Lung (tissue), 12 donors: ENCODE measurements around the gene MSRB2. TPM values are rescaled to one million over a fixed set of nuclear protein-coding genes. Genes with fewer than 3 reads are reported as not detected.

Source experiments
- ATAC-seq: fragments of 200-7000 bp; cut with Tn5 transposase; one replicate; pipeline ENCODE4 v1.9.1; 2020; ENCODE audit warnings: moderate number of reproducible peaks; ENCODE audit not compliant: insufficient read depth, low FRiP score
- DNase-seq, 3 donors: peaks; one replicate each; pipeline ENCODE4 v3.0.0-alpha.2; 2013 to 2017
- H3K27ac ChIP-seq, 2 donors: one replicate each; pipeline ENCODE4 v1.5.1; 2013; ENCODE audit warnings: mild to moderate bottlenecking in 2 of 2, moderate library complexity in 2 of 2, control low read depth in 1 of 2, inconsistent platforms in 1 of 2, low read depth in 1 of 2, low read length in 1 of 2
- H3K27me3 ChIP-seq, 3 donors: one replicate each; pipeline ENCODE4 v1.5.1; 2013; ENCODE audit warnings: low read length in 2 of 3; ENCODE audit not compliant: control insufficient read depth in 3 of 3, insufficient read depth in 3 of 3
- H3K36me3 ChIP-seq, 4 donors: one replicate each; pipeline ENCODE4 v1.5.1; 2013; ENCODE audit warnings: low read length in 4 of 4, mild to moderate bottlenecking in 1 of 4, moderate library complexity in 1 of 4; ENCODE audit not compliant: control insufficient read depth in 4 of 4, insufficient read depth in 4 of 4
- H3K4me1 ChIP-seq, 5 donors: one replicate each; pipeline ENCODE4 v1.5.1; 2013; ENCODE audit warnings: low read length in 5 of 5, mild to moderate bottlenecking in 2 of 5, moderate library complexity in 1 of 5; ENCODE audit not compliant: control insufficient read depth in 5 of 5, insufficient read depth in 5 of 5
- H3K4me3 ChIP-seq: one replicate; pipeline ENCODE4 v1.5.1; 2013; ENCODE audit warnings: mild to moderate bottlenecking, control low read depth, moderate library complexity
- H3K9ac ChIP-seq, 2 donors: one replicate each; pipeline ENCODE4 v1.5.1; 2013; ENCODE audit warnings: low read length in 2 of 2, control low read depth in 1 of 2; ENCODE audit not compliant: insufficient read depth in 1 of 2
- H3K9me3 ChIP-seq, 4 donors: one replicate each; pipeline ENCODE4 v1.5.1; 2013; ENCODE audit warnings: low read length in 3 of 4, mild to moderate bottlenecking in 1 of 4, moderate library complexity in 1 of 4; ENCODE audit not compliant: control insufficient read depth in 4 of 4, insufficient read depth in 3 of 4
- WGBS, 2 donors: extraction: QIAGEN DNeasy Blood & Tissue Kit; methylation state at CpG; one replicate each; pipeline ENCODE4 v1.1.7; 2013; 5-methylcytosine and 5-hydroxymethylcytosine counted together
- polyA plus RNA-seq, 2 donors: library from polyadenylated mRNA; stranded (reverse); fragments of 200-250 nt; gene quantifications; one replicate each; pipeline ENCODE4 v1.2.1, GENCODE V29; 2013
- total RNA-seq, 2 donors: library from RNA; depleted of rRNA in 1 of 2; stranded (reverse); fragments of >200 nt in 1 of 2; gene quantifications; one replicate each; pipeline ENCODE4 v1.2.1, GENCODE V29; 2014 to 2021
- TF ChIP-seq, protein P1 (sequence below): IDR thresholded peaks from 2 replicates; pipeline ENCODE4 v1.5.1; 2012; ENCODE audit warnings: mild to moderate bottlenecking; ENCODE audit errors: control extremely low read depth, extremely low read depth
- donor health status: control.
- donor health status: control.
- donor health status: Bipolar disorder and iron deficiency.
- donor health status: healthy.
- donor health status: DM: yes; HTN: yes; CAD: no.

MSRB2 gene
- total and polyA plus RNA-seq, 4 donors, result 15.6 to 27.1 (median 20.5) TPM

DNA sequence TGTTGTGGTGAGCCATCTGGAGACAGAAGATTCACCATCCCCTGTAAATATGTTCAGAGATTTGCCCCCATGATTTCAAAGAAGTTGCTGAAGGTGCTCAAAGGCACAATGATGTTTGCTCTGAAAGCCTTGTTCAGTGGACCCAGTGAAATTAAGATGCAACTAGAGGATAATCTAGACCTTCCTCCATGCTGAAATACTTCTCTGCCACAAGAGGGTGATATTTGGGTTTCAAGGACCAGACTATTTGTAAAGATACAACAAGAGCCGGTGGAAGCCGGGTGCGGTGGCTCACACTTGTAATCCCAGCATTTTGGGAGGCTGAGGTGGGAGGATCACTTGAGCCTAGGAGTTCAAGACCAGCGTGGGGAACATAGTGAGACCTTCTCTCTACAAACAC is 13.5 kb upstream of the MSRB2 start:
- peaks cover 0 to 6% (median 0%) of the 10 kb centered on the region in 5 donors for H3K4me1 ChIP-seq
- H3K27me3 ChIP-seq, result no peaks in the 10 kb centered on the region
- no peaks in the 10 kb centered on the region for H3K36me3 ChIP-seq
- no peaks in the 10 kb centered on the region for H3K9me3 ChIP-seq
- H3K4me3 ChIP-seq, result no peak overlapping the region
- no peak overlapping the region for H3K9ac ChIP-seq
- WGBS, 2 donors, result 85 to 88% methylated on average over 4 of the region's 4 CpGs
- DNase-seq (no peak), ATAC-seq (no peak)
- TF ChIP-seq, protein P1, sequence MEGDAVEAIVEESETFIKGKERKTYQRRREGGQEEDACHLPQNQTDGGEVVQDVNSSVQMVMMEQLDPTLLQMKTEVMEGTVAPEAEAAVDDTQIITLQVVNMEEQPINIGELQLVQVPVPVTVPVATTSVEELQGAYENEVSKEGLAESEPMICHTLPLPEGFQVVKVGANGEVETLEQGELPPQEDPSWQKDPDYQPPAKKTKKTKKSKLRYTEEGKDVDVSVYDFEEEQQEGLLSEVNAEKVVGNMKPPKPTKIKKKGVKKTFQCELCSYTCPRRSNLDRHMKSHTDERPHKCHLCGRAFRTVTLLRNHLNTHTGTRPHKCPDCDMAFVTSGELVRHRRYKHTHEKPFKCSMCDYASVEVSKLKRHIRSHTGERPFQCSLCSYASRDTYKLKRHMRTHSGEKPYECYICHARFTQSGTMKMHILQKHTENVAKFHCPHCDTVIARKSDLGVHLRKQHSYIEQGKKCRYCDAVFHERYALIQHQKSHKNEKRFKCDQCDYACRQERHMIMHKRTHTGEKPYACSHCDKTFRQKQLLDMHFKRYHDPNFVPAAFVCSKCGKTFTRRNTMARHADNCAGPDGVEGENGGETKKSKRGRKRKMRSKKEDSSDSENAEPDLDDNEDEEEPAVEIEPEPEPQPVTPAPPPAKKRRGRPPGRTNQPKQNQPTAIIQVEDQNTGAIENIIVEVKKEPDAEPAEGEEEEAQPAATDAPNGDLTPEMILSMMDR, result no peak
- no peak overlapping the region for H3K27ac ChIP-seq

DNA sequence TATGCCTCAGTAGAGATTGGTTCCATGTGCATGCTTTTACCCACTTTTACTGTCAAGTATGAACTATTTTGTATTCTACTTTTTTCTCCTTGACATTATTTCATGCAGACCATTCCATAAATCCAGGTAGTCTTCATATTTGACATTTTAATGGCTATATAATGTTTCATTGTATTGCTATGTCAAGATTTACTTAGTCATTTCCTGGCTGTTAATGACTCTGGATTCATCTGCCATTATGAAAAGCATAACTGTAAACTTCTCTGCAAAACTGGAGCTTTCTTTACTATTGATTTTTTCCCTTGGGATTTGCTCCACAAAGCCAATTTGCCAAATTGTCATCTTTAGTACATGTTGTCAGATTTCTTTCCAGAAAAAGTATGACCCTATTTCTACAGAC is 6.8 kb upstream of the MSRB2 start:
- no peak overlapping the region for H3K4me3 ChIP-seq
- peaks cover 0 to 3% (median 0%) of the 10 kb centered on the region in 4 donors for H3K9me3 ChIP-seq
- H3K36me3 ChIP-seq, result no peaks in the 10 kb centered on the region
- H3K9ac ChIP-seq, result no peak overlapping the region
- TF ChIP-seq, protein P1, result no peak
- DNase-seq (no peak), ATAC-seq (no peak)
- no peaks in the 10 kb centered on the region for H3K4me1 ChIP-seq
- no peak overlapping the region for H3K27ac ChIP-seq
- no peaks in the 10 kb centered on the region for H3K27me3 ChIP-seq

DNA sequence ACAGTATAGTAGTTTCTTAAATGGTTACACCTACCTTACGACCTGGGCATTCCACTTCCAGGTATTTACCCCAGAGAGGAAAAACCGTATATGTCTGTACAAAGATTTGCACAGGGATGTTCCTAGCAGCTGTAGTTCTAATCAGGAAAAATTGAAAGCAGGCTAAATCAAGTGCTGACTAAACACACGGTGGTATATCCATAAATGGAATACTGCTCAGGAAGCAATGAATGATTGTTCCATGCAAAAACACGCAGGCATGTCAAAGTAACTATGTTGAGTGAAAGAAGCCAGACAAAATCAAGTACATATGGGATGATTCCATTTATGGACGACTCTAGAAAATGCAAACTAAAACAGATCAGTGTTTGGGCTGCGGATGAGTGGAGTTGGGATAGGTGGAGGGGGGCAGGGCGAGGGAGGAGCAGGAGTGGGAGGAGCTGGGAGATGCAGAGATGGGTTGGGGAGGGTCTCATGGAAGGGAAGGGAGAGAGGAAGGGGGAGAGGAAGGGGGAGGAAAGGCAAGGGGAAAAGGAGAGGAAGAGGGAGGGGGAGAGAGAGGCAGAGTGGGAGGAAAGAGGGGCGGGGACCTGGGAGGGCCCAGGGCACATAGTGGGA is 484 bp upstream of the MSRB2 start:
- Histone ChIP-seq H3K36me3 (peaks cover 0 to 7% (median 2%) of the 10 kb centered on the region in 4 donors), H3K27ac (peak overlapping the region; percentile 30 to 46), H3K27me3 (no peaks in the 10 kb centered on the region), H3K4me3 (no peak overlapping the region), H3K9ac (no peak overlapping the region), H3K4me1 (peaks cover 0 to 23% (median 12%) of the 10 kb centered on the region in 5 donors), H3K9me3 (peaks cover 0 to 3% (median 0%) of the 10 kb centered on the region in 4 donors)
- ATAC-seq (no peak), DNase-seq (no peak)
- TF ChIP-seq, protein P1, result no peak
- 25 to 46% methylated on average over 8 of the region's 8 CpGs for WGBS, 2 donors
